C1 segment of cervical spinal cord (tissue), 14 donors: ENCODE data around the gene BCL11A.

ENCODE experiments used
- DNase-seq, 14 donors: peaks; one replicate each; lab custom pipeline; 2025; lab: John Stamatoyannopoulos, UW

BCL11A gene

DNA sequence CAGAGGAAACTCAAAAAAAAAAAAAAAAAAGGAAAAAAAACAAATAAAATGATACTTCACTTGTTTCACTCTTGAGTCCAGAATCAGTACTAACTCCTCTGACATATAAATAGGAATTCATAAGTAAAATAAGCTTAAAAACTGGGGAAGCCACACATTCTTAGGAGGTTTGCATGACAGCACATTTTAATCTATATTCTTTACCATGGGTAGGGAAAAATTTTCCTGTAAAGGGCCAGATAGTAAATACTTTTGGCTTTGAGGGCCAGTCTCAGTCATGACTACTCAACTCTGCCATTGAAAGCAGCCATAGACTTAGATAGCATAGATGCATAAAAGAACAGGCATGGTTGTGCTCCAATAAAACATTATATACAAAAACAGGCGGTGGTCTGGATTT lies 145.2 kb downstream of the BCL11A start:
- DNase-seq, result no peak

DNA sequence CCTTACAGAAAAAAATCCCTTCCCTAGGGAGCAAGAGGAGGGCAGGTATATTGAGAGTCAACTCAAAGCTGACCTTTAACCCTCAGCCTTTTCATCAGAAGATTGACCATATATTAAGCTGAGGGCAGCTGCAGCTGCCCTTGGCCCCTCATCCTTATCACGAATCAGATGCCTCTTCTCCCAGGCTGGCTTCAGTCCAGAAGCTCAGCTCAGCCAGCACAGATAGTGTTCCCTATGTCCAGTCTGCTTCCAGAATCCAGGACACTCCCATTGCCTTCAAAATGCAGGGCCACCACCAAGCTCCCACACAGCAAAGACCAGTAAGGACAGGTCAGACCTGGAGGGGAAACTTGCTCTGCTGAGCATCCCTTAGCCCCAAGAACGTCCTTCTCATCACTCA lies 146.1 kb downstream of the BCL11A start:
- no peak for DNase-seq

DNA sequence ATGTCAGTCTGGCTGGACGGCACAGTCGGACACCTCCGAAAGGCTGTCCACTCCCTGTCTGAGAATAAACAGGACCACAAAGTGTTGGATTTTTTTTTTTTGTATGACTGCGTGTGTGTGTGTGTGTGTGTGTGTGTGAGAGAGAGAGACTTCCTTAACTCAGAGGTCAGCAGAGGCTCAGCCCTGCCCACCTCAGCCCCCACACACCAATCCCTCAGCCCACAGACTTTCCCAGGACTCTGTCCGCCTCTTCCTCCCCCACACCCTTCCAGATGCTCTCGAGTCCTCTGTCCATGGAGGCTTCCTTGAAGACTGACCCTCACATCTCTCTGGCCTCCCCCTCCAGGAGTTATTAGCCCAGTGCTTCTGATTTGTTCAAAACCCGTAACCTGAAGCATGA lies 147.3 kb downstream of the BCL11A start:
- DNase-seq, result no peak

DNA sequence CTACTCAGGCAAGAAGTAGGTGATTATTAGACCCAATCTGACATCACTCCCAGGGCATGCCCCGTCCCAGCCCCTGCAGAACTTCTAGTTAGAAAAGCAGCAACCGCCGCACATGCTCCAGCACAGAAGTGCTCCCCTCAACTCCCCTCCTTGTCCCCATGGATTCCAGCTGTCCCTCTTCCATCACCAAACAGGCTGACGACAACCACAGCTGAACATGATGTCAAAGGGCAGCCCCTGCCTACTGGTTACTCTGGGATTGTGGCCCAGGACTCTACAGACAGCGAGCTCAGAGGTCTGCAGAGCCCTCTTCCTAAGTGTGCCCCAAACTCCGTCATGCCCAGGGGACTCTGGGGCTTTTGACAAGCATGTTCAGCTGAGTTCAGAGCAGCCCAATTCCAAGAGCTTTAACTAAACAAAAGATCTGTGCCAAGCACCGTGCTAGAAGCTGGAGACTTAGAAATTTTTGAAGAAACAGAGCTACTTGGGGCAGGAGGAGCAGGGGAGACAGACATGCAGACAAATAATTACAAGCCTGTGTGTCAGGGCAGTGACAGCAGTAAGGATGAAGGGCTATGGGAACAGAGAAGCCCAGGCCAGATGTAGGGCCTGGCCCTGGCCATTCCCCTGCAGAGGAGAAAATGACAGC lies 148.1 kb downstream of the BCL11A start:
- no peak for DNase-seq
